ENCODE measurements around the gene C4A.

GRCh38 chr6:31968326-31968725, 13.5 kb upstream of the C4A start:
- TF ChIP-seq, protein P1, sequence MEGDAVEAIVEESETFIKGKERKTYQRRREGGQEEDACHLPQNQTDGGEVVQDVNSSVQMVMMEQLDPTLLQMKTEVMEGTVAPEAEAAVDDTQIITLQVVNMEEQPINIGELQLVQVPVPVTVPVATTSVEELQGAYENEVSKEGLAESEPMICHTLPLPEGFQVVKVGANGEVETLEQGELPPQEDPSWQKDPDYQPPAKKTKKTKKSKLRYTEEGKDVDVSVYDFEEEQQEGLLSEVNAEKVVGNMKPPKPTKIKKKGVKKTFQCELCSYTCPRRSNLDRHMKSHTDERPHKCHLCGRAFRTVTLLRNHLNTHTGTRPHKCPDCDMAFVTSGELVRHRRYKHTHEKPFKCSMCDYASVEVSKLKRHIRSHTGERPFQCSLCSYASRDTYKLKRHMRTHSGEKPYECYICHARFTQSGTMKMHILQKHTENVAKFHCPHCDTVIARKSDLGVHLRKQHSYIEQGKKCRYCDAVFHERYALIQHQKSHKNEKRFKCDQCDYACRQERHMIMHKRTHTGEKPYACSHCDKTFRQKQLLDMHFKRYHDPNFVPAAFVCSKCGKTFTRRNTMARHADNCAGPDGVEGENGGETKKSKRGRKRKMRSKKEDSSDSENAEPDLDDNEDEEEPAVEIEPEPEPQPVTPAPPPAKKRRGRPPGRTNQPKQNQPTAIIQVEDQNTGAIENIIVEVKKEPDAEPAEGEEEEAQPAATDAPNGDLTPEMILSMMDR (IDR thresholded peaks at IDR 0.05) = no peak
- no peak for TF ChIP-seq POLR2AphosphoS5 (IDR thresholded peaks at IDR 0.05; ENCODE audit: low read depth, low read length)
- TF ChIP-seq REST (IDR thresholded peaks at IDR 0.05; ENCODE audit: insufficient read depth in 1 of 2, low read depth in 2 of 2, low read length in 1 of 2) = no peak
- no peak for TF ChIP-seq SIN3A (IDR thresholded peaks at IDR 0.05; ENCODE audit: borderline replicate concordance, insufficient read depth, low read depth, low read length)
